Prostate gland (tissue), 2 donors: ENCODE data around the gene HCCS.

Experiments
- CTCF ChIP-seq, 4 experiments: fragments of 200-600 bp in 2 of 4; fragments of 450-650 bp in 2 of 4; sonication (generic) in 2 of 4; IDR thresholded peaks; 1 replicate in 3 of 4; 2 replicates in 1 of 4; pipeline ENCODE4 v1.5.1; 2016 to 2019; ENCODE audit warnings: antibody characterized with exemption in 4 of 4, mild to moderate bottlenecking in 2 of 4, moderate library complexity in 2 of 4
- POLR2A ChIP-seq: fragments of 450-650 bp; IDR thresholded peaks from one replicate; pipeline ENCODE4 v1.6.1; 2016; ENCODE audit warnings: antibody characterized with exemption, mild to moderate bottlenecking

- TF ChIP-seq POLR2A (no peak), CTCF (IDR thresholded peaks at IDR 0.05) (no peak)
Measured at GRCh38 chrX:11172415-11172814, 61.3 kb downstream of the HCCS start.
